Stimulated activated CD4-positive, alpha-beta T cell treated with anti-CD3 and anti-CD28 coated beads, TNF-alpha, amount 100 ng/mL, for 24 hours (primary cell): Measurements from ENCODE around the gene PTPRM.

Experiments used
- DNase-seq, 3 experiments: peaks; one replicate each; pipeline ENCODE4 v3.0.0-alpha.2; 2020; ENCODE audit warnings: low read depth in 3 of 3

PTPRM gene

DNA sequence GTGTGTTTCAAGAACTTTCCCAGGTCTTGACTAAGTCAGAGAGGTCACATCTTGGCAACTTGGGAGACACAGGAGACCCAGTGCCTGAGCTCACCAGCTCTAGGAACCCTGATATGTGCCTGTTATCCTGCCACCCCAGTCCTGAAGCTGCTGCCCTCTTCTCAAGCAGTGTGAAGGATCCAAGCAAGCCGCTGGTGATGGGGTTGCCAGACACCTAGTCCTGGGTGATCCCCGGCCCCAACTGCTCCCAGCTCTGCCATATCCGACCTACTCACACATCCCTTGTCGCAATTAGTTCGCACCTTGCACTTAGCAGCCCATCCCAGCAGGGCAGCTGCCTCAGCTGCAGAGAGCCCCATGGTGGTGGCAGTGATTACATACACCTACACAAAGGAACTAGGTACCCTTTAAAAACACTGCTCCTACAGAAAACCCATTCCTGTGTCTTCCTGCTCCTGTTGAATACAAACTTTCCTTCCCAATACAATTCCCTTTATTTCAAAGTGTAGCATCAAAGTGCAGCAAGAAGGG lies 794.9 kb downstream of the PTPRM start:
- DNase-seq = no peak

DNA sequence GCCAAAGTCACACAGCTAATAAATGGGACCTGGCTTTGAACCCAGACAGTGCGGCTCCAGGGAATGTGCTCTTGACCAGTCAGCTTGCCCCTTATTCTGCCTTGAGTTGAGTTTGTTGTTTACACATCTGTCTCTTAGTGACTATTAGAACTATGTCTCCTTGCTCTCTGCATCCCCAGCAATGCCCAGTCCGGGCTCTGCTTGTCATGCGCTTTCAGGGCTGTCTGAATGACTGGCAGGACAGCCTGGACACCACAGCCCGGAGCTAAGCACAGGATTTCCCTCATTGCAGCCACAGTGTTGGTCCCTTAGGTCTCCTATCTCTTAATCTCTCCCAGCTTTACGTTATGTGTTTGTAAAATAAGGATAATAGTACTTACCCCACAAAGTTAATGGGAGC lies 795.7 kb downstream of the PTPRM start:
- DNase-seq = no peak

DNA sequence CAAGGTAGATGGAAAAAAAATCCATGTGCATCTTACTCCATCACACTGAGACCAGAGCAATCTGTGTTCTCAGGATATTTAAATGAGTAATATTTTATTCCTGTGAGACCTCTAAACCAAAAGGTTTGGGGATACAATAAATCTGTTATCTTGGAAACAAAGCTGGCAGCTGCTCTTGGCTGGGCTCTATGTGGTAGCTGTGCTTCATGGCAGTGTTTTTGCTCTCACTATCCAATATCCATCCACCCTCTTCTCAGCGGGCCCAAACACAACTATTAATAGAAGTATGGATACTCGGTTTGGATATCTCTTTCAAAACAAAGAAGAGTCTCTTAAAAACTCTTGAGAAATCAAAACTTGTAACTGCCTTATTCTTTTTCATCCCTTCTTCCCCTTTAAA lies 797.3 kb downstream of the PTPRM start:
- no peak for DNase-seq

DNA sequence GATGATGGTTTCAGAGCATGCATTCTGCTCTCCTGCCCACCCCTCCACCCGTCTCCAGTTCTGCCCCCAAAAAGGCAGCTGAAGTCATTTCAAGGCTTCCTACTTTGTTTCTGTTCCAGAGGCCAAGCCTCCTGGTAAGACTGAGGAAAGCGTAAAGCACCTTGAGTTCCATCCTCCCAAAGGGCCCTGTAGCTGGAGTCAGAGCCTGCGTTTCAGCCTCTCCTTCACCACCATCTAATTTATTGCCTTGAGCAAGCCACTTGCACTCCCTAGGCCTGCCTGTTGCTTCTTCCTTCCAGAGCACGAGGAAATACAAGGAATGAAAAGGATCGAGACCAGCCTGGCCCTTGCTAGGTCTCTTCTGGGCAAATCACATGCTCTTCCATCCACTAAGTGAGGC lies 797.9 kb downstream of the PTPRM start:
- DNase-seq = no peak

GRCh38 chr18:8365528-8365927 lies 798.4 kb downstream of the PTPRM start:
- no peak for DNase-seq

GRCh38 chr18:8366070-8366469 lies 799.0 kb downstream of the PTPRM start:
- DNase-seq = no peak

DNA sequence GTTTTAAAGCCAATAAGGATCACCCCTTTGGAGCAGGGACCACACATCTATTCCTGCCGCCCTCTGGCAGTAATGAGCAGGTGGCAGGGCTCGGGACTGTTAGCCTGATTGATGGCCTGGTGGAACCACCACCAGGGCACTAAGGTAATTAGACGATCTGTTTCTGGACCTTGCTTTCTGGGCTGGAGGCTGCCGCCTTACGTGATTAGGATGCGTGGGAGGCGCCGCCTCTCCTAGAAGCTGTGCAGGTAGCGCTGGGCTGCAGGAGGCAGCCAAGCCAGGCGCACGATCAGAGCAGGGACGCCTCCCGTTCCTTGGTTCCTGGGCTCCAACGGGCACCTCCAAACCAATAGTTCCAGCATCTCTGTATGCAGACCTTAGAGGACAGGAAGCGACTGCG lies 799.5 kb downstream of the PTPRM start:
- no peak for DNase-seq

GRCh38 chr18:8367217-8367988 lies 800.3 kb downstream of the PTPRM start:
- DNase-seq = peak in 1 of 3 experiments; percentile 7

GRCh38 chr18:8368512-8369217 lies 801.5 kb downstream of the PTPRM start:
- no peak for DNase-seq

DNA sequence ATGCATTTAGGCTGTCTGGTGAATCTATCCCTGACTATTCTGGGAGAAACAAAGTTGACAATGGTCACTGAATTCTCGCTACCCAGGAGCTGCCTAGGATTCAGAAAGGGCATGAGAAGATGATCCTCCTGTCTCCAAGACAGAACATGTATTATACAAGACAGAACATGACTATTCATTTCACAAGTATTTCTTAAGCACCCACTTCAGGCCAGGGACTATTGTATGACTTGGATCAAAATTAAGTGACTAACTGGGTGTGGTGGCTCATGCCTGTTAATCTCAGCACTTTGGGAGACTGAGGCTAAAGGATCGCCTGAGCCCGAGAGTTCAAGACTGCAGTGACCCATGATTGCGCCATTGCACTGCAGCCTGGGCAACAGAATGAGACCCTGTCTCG lies 806.4 kb downstream of the PTPRM start:
- DNase-seq = no peak

DNA sequence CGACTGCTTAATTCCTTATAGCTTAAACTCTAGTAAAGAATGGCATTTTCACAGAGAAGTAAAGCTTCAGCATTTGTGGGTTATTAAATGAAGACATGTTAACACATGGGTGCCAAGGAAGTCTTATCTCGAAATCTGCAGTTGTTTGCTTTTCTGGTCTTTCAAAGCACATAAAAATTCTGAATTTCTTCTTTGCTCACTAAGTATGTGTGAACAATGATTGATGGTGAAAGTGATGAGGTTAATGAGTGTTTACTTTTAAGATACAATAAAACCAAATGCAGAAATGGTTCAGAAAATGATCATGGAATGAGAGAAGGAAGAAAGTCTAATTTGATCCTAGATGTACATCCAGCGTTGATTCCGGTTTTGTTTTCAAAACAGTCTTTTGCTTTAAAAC lies 807.6 kb downstream of the PTPRM start:
- no peak for DNase-seq

DNA sequence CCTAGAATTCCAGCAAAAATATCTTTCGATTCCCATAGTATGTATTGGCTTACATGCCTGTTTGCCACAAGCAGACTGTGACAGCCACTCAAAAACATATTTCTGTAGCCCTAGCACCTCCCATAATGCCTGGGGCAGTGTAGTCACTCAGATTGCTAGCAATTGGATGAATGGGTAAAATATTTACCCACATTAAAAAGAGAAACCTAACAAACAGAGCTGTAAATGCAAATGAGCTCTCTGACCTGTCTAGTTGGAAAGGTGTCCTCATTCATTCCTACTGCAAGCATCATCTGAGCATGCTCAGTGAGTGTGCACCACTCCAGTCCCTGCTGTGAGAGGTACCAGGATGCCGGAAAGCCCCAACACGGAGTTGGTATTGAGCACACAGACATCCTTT lies 808.1 kb downstream of the PTPRM start:
- no peak for DNase-seq

DNA sequence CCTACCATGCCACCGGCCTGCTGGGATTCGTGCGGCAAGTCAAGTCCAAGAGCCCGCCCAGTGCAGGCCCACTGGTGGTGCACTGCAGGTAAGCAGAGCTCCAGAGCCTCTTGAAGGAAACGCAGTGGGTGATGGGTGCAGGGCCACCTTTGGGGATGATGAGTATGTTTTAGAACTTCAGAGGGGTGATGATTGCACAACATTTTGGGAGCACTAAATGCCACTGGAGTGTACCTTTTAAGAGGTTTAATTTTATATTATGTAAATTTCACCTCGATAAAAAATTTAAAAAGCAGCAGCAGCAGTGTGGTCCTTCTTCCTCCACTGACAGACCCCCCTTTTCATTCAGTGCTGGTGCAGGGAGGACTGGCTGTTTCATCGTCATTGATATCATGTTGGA lies 809.0 kb downstream of the PTPRM start:
- no peak for DNase-seq

DNA sequence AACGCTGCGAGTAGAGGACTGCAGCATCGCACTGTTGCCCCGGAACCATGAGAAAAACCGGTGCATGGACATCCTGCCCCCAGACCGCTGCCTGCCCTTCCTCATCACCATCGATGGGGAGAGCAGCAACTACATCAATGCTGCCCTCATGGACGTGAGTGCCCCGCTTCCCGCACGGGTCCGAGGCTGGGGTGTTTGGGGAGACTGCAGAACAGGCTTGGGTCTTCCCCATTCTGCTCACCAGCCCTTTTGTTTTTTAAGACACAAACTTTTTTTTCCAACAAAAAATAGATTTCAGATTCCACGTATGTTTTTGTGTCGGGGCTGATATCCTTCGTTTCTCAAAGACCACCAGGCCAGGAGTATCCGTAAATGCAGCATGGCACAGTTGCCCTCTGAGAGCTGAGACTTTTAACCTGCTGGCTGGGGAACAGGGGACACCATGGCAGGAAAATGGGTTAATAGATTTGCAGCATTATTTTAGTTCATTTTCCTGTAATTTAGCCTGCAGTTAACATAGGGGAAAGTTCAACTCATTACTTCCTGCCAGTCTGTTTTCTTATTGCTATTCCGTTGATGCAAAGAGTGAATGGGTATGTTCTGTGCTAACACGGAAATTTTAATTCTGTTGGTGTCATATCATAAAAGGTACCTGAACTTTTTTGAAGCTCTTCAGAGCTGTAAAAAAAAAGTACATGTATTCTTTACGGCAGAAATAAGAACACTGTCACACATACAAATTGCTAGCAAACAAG lies 812.2 kb downstream of the PTPRM start:
- no peak for DNase-seq

GRCh38 chr18:8380006-8380405 lies 812.9 kb downstream of the PTPRM start:
- no peak for DNase-seq

DNA sequence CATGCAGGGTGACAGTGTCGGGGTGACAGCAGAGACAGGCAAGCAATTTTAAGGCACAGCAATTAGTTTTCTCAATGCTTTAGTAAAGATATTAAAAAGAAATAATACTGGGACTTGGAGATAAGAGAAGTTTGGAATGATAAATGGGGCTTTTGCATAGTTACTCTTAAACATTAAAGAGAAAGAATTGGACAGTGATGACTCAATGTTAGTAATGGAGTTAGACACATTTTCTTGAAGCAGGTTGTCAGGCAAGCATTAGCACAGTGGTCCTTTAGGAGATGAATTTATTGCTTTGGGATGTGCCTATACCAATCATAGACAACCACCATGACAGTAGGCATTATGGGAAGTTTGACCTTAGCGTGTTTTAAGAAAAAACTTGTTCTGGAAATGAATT lies 813.8 kb downstream of the PTPRM start:
- DNase-seq = no peak

DNA sequence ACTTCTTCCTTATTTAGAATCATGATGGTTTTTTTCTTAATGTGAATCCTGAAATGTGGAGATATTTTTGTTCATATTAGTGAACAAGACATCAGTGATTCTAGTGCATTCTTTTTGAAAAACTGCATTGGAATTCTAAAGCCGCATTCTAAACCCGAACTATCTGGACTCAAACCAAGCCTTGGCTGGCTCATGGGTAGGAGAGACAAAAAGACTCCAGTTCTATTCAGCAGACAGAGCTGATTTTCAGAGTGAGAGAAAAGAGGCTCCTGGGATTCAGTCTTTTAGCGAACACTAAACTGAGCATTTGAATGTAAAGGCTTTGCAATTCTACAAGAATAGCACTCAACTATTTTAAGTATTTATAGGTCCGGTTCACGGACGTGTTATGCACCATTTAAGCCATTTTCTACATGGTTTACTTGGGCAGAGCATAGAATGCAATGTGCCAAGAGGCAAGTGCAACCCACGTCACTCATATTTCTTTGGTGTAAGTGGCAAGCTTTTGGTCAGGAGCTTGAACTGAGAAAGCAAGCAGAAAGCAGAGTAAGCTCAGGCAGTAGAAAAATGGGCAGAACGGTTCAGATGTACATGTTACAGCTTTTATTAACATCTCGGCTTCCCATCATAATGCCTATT lies 814.8 kb downstream of the PTPRM start:
- DNase-seq = no peak

GRCh38 chr18:8385400-8385799 lies 818.3 kb downstream of the PTPRM start:
- DNase-seq = no peak

GRCh38 chr18:8386669-8387380 lies 819.7 kb downstream of the PTPRM start:
- no peak for DNase-seq

- DNase-seq = peak in 1 of 3 experiments; percentile 31
These were observed 822.5 kb downstream of the PTPRM start for GRCh38 chr18:8389391-8390340.
